ENCODE results near the gene GOLGA1.

GRCh38 chr9:124968238-124968637 lies 27.4 kb upstream of the GOLGA1 start:
- TF ChIP-seq CTCF (optimal IDR thresholded peaks at IDR 0.05 in 1 of 3, IDR thresholded peaks at IDR 0.05 in 1 of 3, conservative IDR thresholded peaks at IDR 0.05 in 1 of 3; ENCODE audit: extremely low read depth in 1 of 3, insufficient read depth in 2 of 3, low read length in 3 of 3) = no peak
- TF ChIP-seq EZH2 (IDR thresholded peaks at IDR 0.05; ENCODE audit: low read length) = no peak
